K562 (cell line): ENCODE results near the gene SNRPD2. TPM values are rescaled to one million over a fixed set of nuclear protein-coding genes. Genes with fewer than 3 reads are reported as not detected.

ENCODE experiments used
- ATAC-seq: fragments of 200-7000 bp; cut with Tn5 transposase; 3 replicates; pipeline ENCODE4 v1.9.1; 2020; ENCODE audit warnings: moderate library complexity
- BruUV-seq: library from RNA; stranded (reverse); fragments of 400-500 nt; replicated peaks from 2 replicates; lab custom pipeline; 2021; lab: Mats Ljungman, UMichigan
- CTCF ChIA-PET: fragments of 300-600 bp; formaldehyde crosslinking; extraction: SDS; loops from one replicate; lab custom pipeline; 2021; ENCODE audit warnings: low intra/inter-chr PET ratio; lab: Yijun Ruan, JAX
- POLR2A ChIA-PET: fragments of 300-600, 350-650 bp; sonication (Branson Sonifier 250); formaldehyde crosslinking; extraction: SDS; loops from one replicate; lab custom pipeline; 2021; ENCODE audit warnings: antibody characterized with exemption, inconsistent platforms; lab: Yijun Ruan, JAX
- DNase-seq, 4 experiments: peaks; one replicate each; pipeline versions ENCODE4 v3.0.0 to v3.0.0-alpha.2; 2011 to 2018; ENCODE audit warnings: low spot score in 3 of 4, mixed read lengths in 3 of 4; ENCODE audit errors: extremely low read depth in 1 of 4
- FAIRE-seq: peaks from 2 replicates; lab custom pipeline; 2011; peaks lifted over from hg19 to GRCh38; lab: Jason Lieb, UNC
- H2AFZ ChIP-seq: 2 replicates; pipeline ENCODE4 v1.6.0; 2011; ENCODE audit warnings: low read depth, low read length, control low read depth, inconsistent platforms
- H3K27ac ChIP-seq: fragments of 200-600 bp; 3 replicates; pipeline ENCODE4 v1.8.0; 2011; ENCODE audit warnings: low read depth, mild to moderate bottlenecking, control low read depth, inconsistent platforms, low read length, moderate library complexity, mixed read lengths; ENCODE audit errors: extremely low read depth
- H3K27me3 ChIP-seq, 2 experiments: fragments of 300-600 bp in 1 of 2; 2 replicates in 1 of 2; 3 replicates in 1 of 2; pipeline versions ENCODE4 v1.6.0 to v1.8.0; 2011; ENCODE audit warnings: inconsistent platforms in 2 of 2, low read length in 2 of 2, mild to moderate bottlenecking in 1 of 2, mixed read lengths in 1 of 2, moderate library complexity in 1 of 2; ENCODE audit not compliant: control insufficient read depth in 2 of 2, insufficient read depth in 2 of 2
- H3K36me3 ChIP-seq: fragments of 300-600 bp; 3 replicates; pipeline ENCODE4 v1.8.0; 2011; ENCODE audit warnings: mild to moderate bottlenecking, low read length, inconsistent platforms; ENCODE audit not compliant: control insufficient read depth, insufficient read depth
- H3K4me1 ChIP-seq, 2 experiments: fragments of 200-600 bp in 1 of 2; replicated peaks in 1 of 2; 2 replicates in 1 of 2; 3 replicates in 1 of 2; pipeline versions ENCODE4 v1.5.1 to v1.8.0; 2011; ENCODE audit warnings: inconsistent platforms in 2 of 2, low read length in 2 of 2, mild to moderate bottlenecking in 1 of 2, mixed read lengths in 1 of 2, moderate library complexity in 1 of 2; ENCODE audit not compliant: control insufficient read depth in 2 of 2, insufficient read depth in 2 of 2
- H3K4me2 ChIP-seq: 2 replicates; pipeline ENCODE4 v1.6.1; 2011; ENCODE audit warnings: low read length, control low read depth, inconsistent platforms, mixed read lengths; ENCODE audit not compliant: insufficient read depth
- H3K4me3 ChIP-seq: fragments of 200-600 bp; sonication (generic), shearing (Covaris generic); 2 replicates; pipeline ENCODE4 v1.5.1; 2016; ENCODE audit warnings: control low read depth, inconsistent platforms
- H3K79me2 ChIP-seq: fragments of 200-600 bp; 3 replicates; pipeline ENCODE4 v1.8.0; 2011; ENCODE audit warnings: low read length, inconsistent platforms; ENCODE audit not compliant: control insufficient read depth, insufficient read depth
- H3K9ac ChIP-seq, 2 experiments: 2 replicates each; pipeline versions ENCODE4 v1.6.0 to v1.6.1; 2011; ENCODE audit warnings: low read depth in 2 of 2, low read length in 2 of 2, control low read depth in 1 of 2, inconsistent platforms in 1 of 2, mild to moderate bottlenecking in 1 of 2, mixed read lengths in 1 of 2; ENCODE audit not compliant: insufficient read depth in 1 of 2
- H3K9me1 ChIP-seq: one replicate; pipeline ENCODE4 v1.6.0; 2011; ENCODE audit warnings: inconsistent platforms, mild to moderate bottlenecking, low read length, moderate library complexity; ENCODE audit not compliant: control insufficient read depth, insufficient read depth
- H3K9me3 ChIP-seq: replicated peaks from 2 replicates; pipeline ENCODE4 v1.5.1; 2011; ENCODE audit warnings: low read depth, low read length, inconsistent platforms; ENCODE audit not compliant: control insufficient read depth, insufficient read depth
- H4K20me1 ChIP-seq: replicated peaks from 2 replicates; pipeline ENCODE4 v1.6.1; 2011; ENCODE audit warnings: low read length, inconsistent platforms, mixed read lengths; ENCODE audit not compliant: control insufficient read depth, insufficient read depth
- HNRNPL ChIP-seq: fragments of 200-400 bp; formaldehyde crosslinking; IDR thresholded peaks from 2 replicates; pipeline ENCODE4 v1.6.1; 2017; ENCODE audit warnings: low read depth, mild to moderate bottlenecking, low read length
- POLR2G ChIP-seq: fragments of 200-400 bp; formaldehyde crosslinking; IDR thresholded peaks from 2 replicates; pipeline ENCODE4 v1.6.1; 2017; ENCODE audit warnings: low read depth, mild to moderate bottlenecking, antibody characterized with exemption, low read length, moderate library complexity
- RBFOX2 ChIP-seq: fragments of 200-400 bp; formaldehyde crosslinking; IDR thresholded peaks from 2 replicates; pipeline ENCODE4 v1.6.1; 2017; ENCODE audit warnings: low read depth, mild to moderate bottlenecking, low read length, moderate library complexity
- WGBS: fragments of 100-300 bp; shearing (Covaris generic); methylation state at CpG from one replicate; pipeline ENCODE4 v1.1.6; 2016; ENCODE audit warnings: low coverage, mixed read lengths; ENCODE audit not compliant: insufficient coverage; ENCODE audit errors: missing lambda C conversion rate; 5-methylcytosine and 5-hydroxymethylcytosine counted together
- in situ Hi-C: fragments of 300-500 bp; cut with MboI; formaldehyde crosslinking; loops from 4 replicates; pipeline ENCODE4 v1.15.0; 2018; ENCODE audit warnings: inconsistent platforms, mixed read lengths
- intact Hi-C: fragments of 100-400 bp; cut with micrococcal nuclease; formaldehyde crosslinking; loops from 2 replicates; pipeline ENCODE4 v1.14.2; 2022
- polyA plus RNA-seq, 8 experiments: library from polyadenylated mRNA; depleted of rRNA in 4 of 8; stranded (reverse) in 5 of 8; unstranded in 3 of 8; fragments of >200 nt; fragmentation: Nextera tagmentation in 2 of 8; fragmentation: Illumina TruSeq in 1 of 8; extraction: Ambion mirVana in 2 of 8; extraction: Trizol in 1 of 8; gene quantifications; 2 replicates each; pipeline versions ENCODE4 v1.2.1 to v1.2.3, GENCODE V29; 2011 to 2014; ENCODE audit warnings: inconsistent platforms in 1 of 8, missing spikeins in 1 of 8
- total RNA-seq, 7 experiments: library from RNA; depleted of rRNA in 6 of 7; stranded (reverse); fragments of >200 nt in 6 of 7; fragmentation: Illumina TruSeq in 2 of 7; extraction: Trizol in 2 of 7; gene quantifications; 2 replicates each; pipeline versions ENCODE4 v1.2.1 to v1.2.3, GENCODE V29; 2011 to 2021; ENCODE audit warnings: low replicate concordance in 1 of 7
- TF ChIP-seq, protein P1 (sequence below): sonication (generic); formaldehyde crosslinking; IDR thresholded peaks from 2 replicates; pipeline ENCODE4 v1.8.1; 2023; ENCODE audit warnings: mild to moderate bottlenecking, missing genetic modification reagents
- TF ChIP-seq, protein P2 (sequence below): sonication (generic); formaldehyde crosslinking; IDR thresholded peaks from 2 replicates; pipeline ENCODE4 v1.8.0; 2022; ENCODE audit warnings: mild to moderate bottlenecking, missing genetic modification reagents, borderline replicate concordance

The SNRPD2 gene
- total and polyA plus RNA-seq, 9 of the 15 experiments (the other 6 are each of a cell fraction or from before 2014, with no cell fraction given) = 728 to 4,411 (median 1,029) TPM

- TF ChIP-seq POLR2G = peak; percentile 68
- TF ChIP-seq, protein P1, sequence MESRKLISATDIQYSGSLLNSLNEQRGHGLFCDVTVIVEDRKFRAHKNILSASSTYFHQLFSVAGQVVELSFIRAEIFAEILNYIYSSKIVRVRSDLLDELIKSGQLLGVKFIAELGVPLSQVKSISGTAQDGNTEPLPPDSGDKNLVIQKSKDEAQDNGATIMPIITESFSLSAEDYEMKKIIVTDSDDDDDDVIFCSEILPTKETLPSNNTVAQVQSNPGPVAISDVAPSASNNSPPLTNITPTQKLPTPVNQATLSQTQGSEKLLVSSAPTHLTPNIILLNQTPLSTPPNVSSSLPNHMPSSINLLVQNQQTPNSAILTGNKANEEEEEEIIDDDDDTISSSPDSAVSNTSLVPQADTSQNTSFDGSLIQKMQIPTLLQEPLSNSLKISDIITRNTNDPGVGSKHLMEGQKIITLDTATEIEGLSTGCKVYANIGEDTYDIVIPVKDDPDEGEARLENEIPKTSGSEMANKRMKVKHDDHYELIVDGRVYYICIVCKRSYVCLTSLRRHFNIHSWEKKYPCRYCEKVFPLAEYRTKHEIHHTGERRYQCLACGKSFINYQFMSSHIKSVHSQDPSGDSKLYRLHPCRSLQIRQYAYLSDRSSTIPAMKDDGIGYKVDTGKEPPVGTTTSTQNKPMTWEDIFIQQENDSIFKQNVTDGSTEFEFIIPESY = peak; percentile 83; the same call in 1 of the 2 replicates
These were observed 20.3 kb upstream of the SNRPD2 start (continued) for GRCh38 chr19:45711851-45712698.

GRCh38 chr19:45710356-45711130 lies 18.8 kb upstream of the SNRPD2 start:
- BruUV-seq = no TSS peak
- ChIA-PET CTCF (no interaction called here), POLR2A (interaction anchor here (0.6 to 3.9 kb wide), 5 partner anchors 12 to 709 kb away, joined by 3 to 20 read pairs (median 3); partner anchors contain the start of genes FBXO46, QPCTL and SNRPD2)
- Histone ChIP-seq H2AFZ (no peak overlapping the region), H3K36me3 (peaks cover 41% of the 10 kb centered on the region; the same call in 2 of the 3 replicates), H3K27ac (no peak overlapping the region), H3K9me3 (no peaks in the 10 kb centered on the region), H3K4me1 (peaks cover 5 to 22% of the 10 kb centered on the region in 2 experiments; a peak in 3 of 5 replicates), H4K20me1 (no peaks in the 10 kb centered on the region), H3K4me3 (no peak overlapping the region), H3K27me3 (no peaks in the 10 kb centered on the region), H3K4me2 (no peak overlapping the region), H3K9me1 (no peaks in the 10 kb centered on the region), H3K9ac (no peak overlapping the region), H3K79me2 (peaks cover 28% of the 10 kb centered on the region)
- ATAC-seq (no peak), DNase-seq (no peak), FAIRE-seq (no peak)
- 71% methylated on average over 9 of the region's 10 CpGs for WGBS
- intact Hi-C loops = no loop called here
- in situ Hi-C loops = no loop called here
- TF ChIP-seq, protein P2, sequence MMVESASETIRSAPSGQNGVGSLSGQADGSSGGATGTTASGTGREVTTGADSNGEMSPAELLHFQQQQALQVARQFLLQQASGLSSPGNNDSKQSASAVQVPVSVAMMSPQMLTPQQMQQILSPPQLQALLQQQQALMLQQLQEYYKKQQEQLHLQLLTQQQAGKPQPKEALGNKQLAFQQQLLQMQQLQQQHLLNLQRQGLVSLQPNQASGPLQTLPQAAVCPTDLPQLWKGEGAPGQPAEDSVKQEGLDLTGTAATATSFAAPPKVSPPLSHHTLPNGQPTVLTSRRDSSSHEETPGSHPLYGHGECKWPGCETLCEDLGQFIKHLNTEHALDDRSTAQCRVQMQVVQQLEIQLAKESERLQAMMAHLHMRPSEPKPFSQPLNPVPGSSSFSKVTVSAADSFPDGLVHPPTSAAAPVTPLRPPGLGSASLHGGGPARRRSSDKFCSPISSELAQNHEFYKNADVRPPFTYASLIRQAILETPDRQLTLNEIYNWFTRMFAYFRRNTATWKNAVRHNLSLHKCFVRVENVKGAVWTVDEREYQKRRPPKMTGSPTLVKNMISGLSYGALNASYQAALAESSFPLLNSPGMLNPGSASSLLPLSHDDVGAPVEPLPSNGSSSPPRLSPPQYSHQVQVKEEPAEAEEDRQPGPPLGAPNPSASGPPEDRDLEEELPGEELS (CRISPR knock-in tag) = no peak
- TF ChIP-seq HNRNPL = no peak
- TF ChIP-seq RBFOX2 = peak; percentile 6; the same call in 1 of the 2 replicates
